ENCODE results near the gene TSEN34.
"Not testable (repeated sequence)": the region's sequence is repeated elsewhere in the genome, so short reads cannot be mapped to it uniquely, and the experiment has no call there.

Gene TSEN34

GRCh38 chr19:54179921-54180461, 11.1 kb upstream of the TSEN34 start:
- Histone ChIP-seq H3K4me3 (ENCODE audit: low read depth in 1 of 2, low read length in 2 of 2) (no peak overlapping the region), H3K9me3 (ENCODE audit: insufficient read depth, low read length, severe bottlenecking) (no peaks in the 10 kb centered on the region), H3K4me2 (ENCODE audit: insufficient read depth, low read length) (no peak overlapping the region), H3K27me3 (ENCODE audit: insufficient read depth, low read length, poor library complexity) (no peaks in the 10 kb centered on the region), H4K20me1 (ENCODE audit: insufficient read depth, low read length) (peaks cover 13% of the 10 kb centered on the region), H3K9ac (ENCODE audit: low read depth, low read length) (no peak overlapping the region), H3K4me1 (ENCODE audit: insufficient read depth, low read length) (no peaks in the 10 kb centered on the region), H3K79me2 (ENCODE audit: insufficient read depth, low read length) (no peaks in the 10 kb centered on the region), H3K27ac (ENCODE audit: low read length) (no peak overlapping the region), H3K36me3 (ENCODE audit: insufficient read depth, low read length) (peaks cover 37% of the 10 kb centered on the region), H2AFZ (ENCODE audit: low read depth, low read length) (no peak overlapping the region)
- TF ChIP-seq EZH2 (IDR thresholded peaks at IDR 0.05; ENCODE audit: borderline replicate concordance, low read depth, low read length, severe bottlenecking): no peak
- TF ChIP-seq, protein P1, sequence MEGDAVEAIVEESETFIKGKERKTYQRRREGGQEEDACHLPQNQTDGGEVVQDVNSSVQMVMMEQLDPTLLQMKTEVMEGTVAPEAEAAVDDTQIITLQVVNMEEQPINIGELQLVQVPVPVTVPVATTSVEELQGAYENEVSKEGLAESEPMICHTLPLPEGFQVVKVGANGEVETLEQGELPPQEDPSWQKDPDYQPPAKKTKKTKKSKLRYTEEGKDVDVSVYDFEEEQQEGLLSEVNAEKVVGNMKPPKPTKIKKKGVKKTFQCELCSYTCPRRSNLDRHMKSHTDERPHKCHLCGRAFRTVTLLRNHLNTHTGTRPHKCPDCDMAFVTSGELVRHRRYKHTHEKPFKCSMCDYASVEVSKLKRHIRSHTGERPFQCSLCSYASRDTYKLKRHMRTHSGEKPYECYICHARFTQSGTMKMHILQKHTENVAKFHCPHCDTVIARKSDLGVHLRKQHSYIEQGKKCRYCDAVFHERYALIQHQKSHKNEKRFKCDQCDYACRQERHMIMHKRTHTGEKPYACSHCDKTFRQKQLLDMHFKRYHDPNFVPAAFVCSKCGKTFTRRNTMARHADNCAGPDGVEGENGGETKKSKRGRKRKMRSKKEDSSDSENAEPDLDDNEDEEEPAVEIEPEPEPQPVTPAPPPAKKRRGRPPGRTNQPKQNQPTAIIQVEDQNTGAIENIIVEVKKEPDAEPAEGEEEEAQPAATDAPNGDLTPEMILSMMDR (IDR thresholded peaks at IDR 0.05; ENCODE audit: borderline replicate concordance, extremely low read depth, low read length, poor library complexity, severe bottlenecking): no peak
- no peak for ATAC-seq (ENCODE audit: insufficient read depth, low read depth)
- no peak for DNase-seq

DNA sequence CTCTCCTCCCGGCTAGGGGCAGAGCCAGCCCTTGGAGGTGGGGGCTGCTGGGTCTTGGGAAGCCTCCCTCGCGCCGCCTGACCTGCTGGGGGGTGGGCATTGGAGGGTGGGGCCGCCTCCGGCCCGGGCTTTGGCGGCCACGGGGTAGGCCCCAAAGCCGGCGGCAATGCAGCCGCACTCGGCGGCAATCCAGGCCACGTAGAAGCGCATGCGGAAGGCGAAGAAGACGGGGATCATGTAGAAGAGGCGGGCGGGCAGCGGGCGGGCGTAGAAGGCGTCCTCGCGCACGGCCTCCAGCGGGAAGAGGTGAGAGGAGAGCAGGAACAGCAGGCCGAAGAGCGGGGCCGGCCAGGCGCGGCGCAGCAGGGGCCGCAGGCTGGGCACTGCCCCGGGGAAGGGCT, 10.4 kb upstream of the TSEN34 start:
- no peaks in the 10 kb centered on the region for H3K27me3 ChIP-seq (ENCODE audit: insufficient read depth, low read length, poor library complexity)
- peaks cover 13% of the 10 kb centered on the region for H4K20me1 ChIP-seq (ENCODE audit: insufficient read depth, low read length)
- TF ChIP-seq EZH2 (IDR thresholded peaks at IDR 0.05; ENCODE audit: borderline replicate concordance, low read depth, low read length, severe bottlenecking): no peak
- TF ChIP-seq, protein P1 (IDR thresholded peaks at IDR 0.05; ENCODE audit: borderline replicate concordance, extremely low read depth, low read length, poor library complexity, severe bottlenecking): no peak
- H3K9me3 ChIP-seq (ENCODE audit: insufficient read depth, low read length, severe bottlenecking): no peaks in the 10 kb centered on the region
- no peak overlapping the region for H3K9ac ChIP-seq (ENCODE audit: low read depth, low read length)
- H3K79me2 ChIP-seq (ENCODE audit: insufficient read depth, low read length): no peaks in the 10 kb centered on the region
- no peaks in the 10 kb centered on the region for H3K4me1 ChIP-seq (ENCODE audit: insufficient read depth, low read length)
- DNase-seq: no peak
- H3K36me3 ChIP-seq (ENCODE audit: insufficient read depth, low read length): peaks cover 37% of the 10 kb centered on the region
- no peak overlapping the region for H2AFZ ChIP-seq (ENCODE audit: low read depth, low read length)
- H3K4me2 ChIP-seq (ENCODE audit: insufficient read depth, low read length): no peak overlapping the region
- no peak overlapping the region for H3K27ac ChIP-seq (ENCODE audit: low read length)
- no peak overlapping the region for H3K4me3 ChIP-seq (ENCODE audit: low read depth in 1 of 2, low read length in 2 of 2)
- no peak for ATAC-seq (ENCODE audit: insufficient read depth, low read depth)

DNA sequence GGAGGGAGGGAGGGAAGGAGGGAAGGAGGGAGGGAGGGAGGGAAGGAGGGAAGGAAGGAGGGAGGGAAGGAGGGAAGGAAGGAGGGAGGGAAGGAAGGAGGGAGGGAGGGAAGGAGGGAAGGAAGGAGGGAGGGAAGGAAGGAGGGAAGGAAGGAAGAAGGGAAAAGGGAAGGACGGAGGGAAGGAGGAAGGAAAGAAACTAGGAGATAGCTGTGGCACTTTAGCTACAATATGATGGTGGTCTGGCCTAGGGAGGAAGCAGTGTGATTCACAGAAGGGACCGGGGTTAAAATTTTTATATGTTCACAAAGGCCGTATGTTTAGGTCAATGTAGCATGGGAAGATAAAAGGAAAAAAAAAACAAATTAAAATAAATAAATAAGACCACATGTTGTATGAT, 9.2 kb upstream of the TSEN34 start:
- H3K4me2 ChIP-seq (ENCODE audit: insufficient read depth, low read length); ATAC-seq (ENCODE audit: insufficient read depth, low read depth): not testable (repeated sequence)

DNA sequence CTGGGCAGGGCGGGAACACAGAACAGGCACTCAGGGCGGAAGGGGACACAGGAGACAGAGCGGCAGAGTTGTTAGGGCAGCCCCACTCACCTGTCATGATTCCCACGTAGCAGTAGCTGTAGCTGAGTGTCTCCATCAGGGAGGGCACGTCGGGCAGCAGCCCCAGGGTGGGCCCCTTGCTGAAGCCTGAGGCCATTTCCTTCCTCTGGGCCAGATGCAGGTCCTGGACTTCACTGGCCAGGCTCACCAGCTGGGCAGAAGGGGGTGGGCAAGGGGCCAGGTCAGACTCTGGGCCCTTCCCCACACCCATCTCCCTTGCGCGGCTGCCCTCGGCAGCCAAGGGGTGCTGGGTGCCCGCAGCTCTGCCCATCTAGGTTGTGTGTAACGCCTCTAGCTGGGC, 7.7 kb upstream of the TSEN34 start:
- DNase-seq (no peak), ATAC-seq (ENCODE audit: insufficient read depth, low read depth) (no peak)
- no peak overlapping the region for H2AFZ ChIP-seq (ENCODE audit: low read depth, low read length)
- no peaks in the 10 kb centered on the region for H3K9me3 ChIP-seq (ENCODE audit: insufficient read depth, low read length, severe bottlenecking)
- H3K79me2 ChIP-seq (ENCODE audit: insufficient read depth, low read length): peaks cover 14% of the 10 kb centered on the region
- no peak overlapping the region for H3K4me2 ChIP-seq (ENCODE audit: insufficient read depth, low read length)
- no peaks in the 10 kb centered on the region for H3K27me3 ChIP-seq (ENCODE audit: insufficient read depth, low read length, poor library complexity)
- no peak overlapping the region for H3K9ac ChIP-seq (ENCODE audit: low read depth, low read length)
- TF ChIP-seq EZH2 (IDR thresholded peaks at IDR 0.05; ENCODE audit: borderline replicate concordance, low read depth, low read length, severe bottlenecking): no peak
- TF ChIP-seq, protein P1 (IDR thresholded peaks at IDR 0.05; ENCODE audit: borderline replicate concordance, extremely low read depth, low read length, poor library complexity, severe bottlenecking): no peak
- no peak overlapping the region for H3K4me3 ChIP-seq (ENCODE audit: low read depth in 1 of 2, low read length in 2 of 2)
- H3K4me1 ChIP-seq (ENCODE audit: insufficient read depth, low read length): peaks cover 13% of the 10 kb centered on the region
- peaks cover 15% of the 10 kb centered on the region for H4K20me1 ChIP-seq (ENCODE audit: insufficient read depth, low read length)
- H3K27ac ChIP-seq (ENCODE audit: low read length): no peak overlapping the region
- peaks cover 39% of the 10 kb centered on the region for H3K36me3 ChIP-seq (ENCODE audit: insufficient read depth, low read length)

More for the DNA sequence above, 9.2 kb upstream of the TSEN34 start:
- H3K79me2 ChIP-seq (ENCODE audit: insufficient read depth, low read length); H3K4me1 ChIP-seq (ENCODE audit: insufficient read depth, low read length); H3K27me3 ChIP-seq (ENCODE audit: insufficient read depth, low read length, poor library complexity); H3K9me3 ChIP-seq (ENCODE audit: insufficient read depth, low read length, severe bottlenecking); H3K4me3 ChIP-seq (ENCODE audit: low read depth in 1 of 2, low read length in 2 of 2); H3K27ac ChIP-seq (ENCODE audit: low read length); H3K9ac ChIP-seq (ENCODE audit: low read depth, low read length); H2AFZ ChIP-seq (ENCODE audit: low read depth, low read length); DNase-seq: not testable (repeated sequence)
- Histone ChIP-seq H3K36me3 (ENCODE audit: insufficient read depth, low read length) (peaks cover 38% of the 10 kb centered on the region), H4K20me1 (ENCODE audit: insufficient read depth, low read length) (peaks cover 13% of the 10 kb centered on the region)

Data from DND-41 (cell line).